ENCODE results near the gene PLGRKT. TPM values are rescaled to one million over a fixed set of nuclear protein-coding genes. Genes with fewer than 3 reads are reported as not detected.

Gene PLGRKT
- total and polyA plus RNA-seq, 2 donors (not counting 3 experiments of a cell fraction or from before 2014, with no cell fraction given), result 3.8 to 21.2 TPM

DNA sequence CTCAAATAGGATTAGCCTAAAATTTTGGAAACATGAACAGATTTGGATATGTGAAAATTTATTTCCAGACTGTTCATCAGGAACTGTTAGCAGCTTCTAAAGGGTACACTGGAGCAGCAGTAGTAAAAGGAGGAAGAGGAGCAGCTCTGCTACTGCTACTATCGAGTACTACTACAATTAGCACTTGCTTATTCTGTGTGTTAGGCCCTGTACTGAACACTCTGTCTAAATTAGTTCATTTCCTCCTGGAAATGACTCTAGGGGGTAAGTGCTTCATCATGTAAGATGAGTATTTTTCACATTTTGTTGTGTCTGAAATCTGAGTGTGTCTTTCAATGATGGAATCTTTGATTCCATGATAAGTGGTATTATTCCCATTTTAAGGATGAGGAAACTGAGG lies 22.4 kb upstream of the PLGRKT start:
- H3K4me3 ChIP-seq (replicated peaks in 1 of 3; ENCODE audit: insufficient read depth in 1 of 3, low read depth in 1 of 3, low read length in 3 of 3), result no peak overlapping the region
- no peaks in the 10 kb centered on the region for H3K9me3 ChIP-seq (replicated peaks; ENCODE audit: control insufficient read depth, insufficient read depth, low read length)
- DNase-seq (ENCODE audit: low read depth, low spot score), result no peak
- dilution Hi-C loops (cut with MboI; ENCODE audit: extremely low pct_ligation_motif_present, low sequenced_read_pairs) (no loop called here), intact Hi-C loops (cut with micrococcal nuclease) (no loop called here)
- ChIA-PET POLR2A (interaction anchor here (1.8 kb wide), 1 partner anchor 10 kb away, joined by 10 read pairs; the partner anchor contains the start of gene CD274), CTCF (interaction anchor here (1.0 to 2.3 kb wide), 4 partner anchors 10 to 273 kb away, joined by 3 to 11 read pairs (median 7); partner anchors contain the start of gene CD274)
- BruUV-seq (replicated peaks), result no TSS peak
- TF ChIP-seq MYC (IDR thresholded peaks at IDR 0.05; ENCODE audit: low read depth, low read length) (no peak), GATA2 (IDR thresholded peaks at IDR 0.05; ENCODE audit: insufficient read depth, insufficient read length, low read depth, low read length) (peak; percentile 76)
- peaks cover 34% of the 10 kb centered on the region for H3K4me1 ChIP-seq (ENCODE audit: control insufficient read depth, extremely low read depth, insufficient read depth, low read length)
- no peak overlapping the region for H2AFZ ChIP-seq (ENCODE audit: low read depth, low read length)
- no peaks in the 10 kb centered on the region for H3K9me1 ChIP-seq (replicated peaks; ENCODE audit: control insufficient read depth, extremely low read depth, insufficient read depth, low read length)
- no peaks in the 10 kb centered on the region for H3K27me3 ChIP-seq (ENCODE audit: control insufficient read depth in 2 of 2, insufficient read depth in 2 of 2, low read length in 2 of 2)
- H3K79me2 ChIP-seq (ENCODE audit: control insufficient read depth, insufficient read depth, low read length), result peaks cover 38% of the 10 kb centered on the region
- no peak overlapping the region for H3K27ac ChIP-seq (ENCODE audit: insufficient read depth, low read depth, low read length)
- peak overlapping the region; percentile 27 for H3K4me2 ChIP-seq (ENCODE audit: insufficient read depth, low read length)
- no peak overlapping the region for H3K9ac ChIP-seq (replicated peaks; ENCODE audit: extremely low read depth, insufficient read depth, low read length)
- no peak for FAIRE-seq
- H4K20me1 ChIP-seq (replicated peaks; ENCODE audit: control insufficient read depth, extremely low read depth, insufficient read depth, low read length), result no peaks in the 10 kb centered on the region
- H3K36me3 ChIP-seq (ENCODE audit: control insufficient read depth in 2 of 2, extremely low read depth in 1 of 2, insufficient read depth in 2 of 2, low read length in 2 of 2), result peaks cover 16 to 53% of the 10 kb centered on the region in 2 experiments

- Histone ChIP-seq H3K27ac (ENCODE audit: insufficient read depth, low read depth, low read length) (no peak overlapping the region), H3K36me3 (ENCODE audit: control insufficient read depth in 2 of 2, extremely low read depth in 1 of 2, insufficient read depth in 2 of 2, low read length in 2 of 2) (peaks cover 13 to 48% of the 10 kb centered on the region in 2 experiments), H3K79me2 (ENCODE audit: control insufficient read depth, insufficient read depth, low read length) (peaks cover 44% of the 10 kb centered on the region), H3K9me3 (replicated peaks; ENCODE audit: control insufficient read depth, insufficient read depth, low read length) (no peaks in the 10 kb centered on the region), H3K9ac (replicated peaks; ENCODE audit: extremely low read depth, insufficient read depth, low read length) (no peak overlapping the region), H3K27me3 (ENCODE audit: control insufficient read depth in 2 of 2, insufficient read depth in 2 of 2, low read length in 2 of 2) (no peaks in the 10 kb centered on the region), H3K9me1 (replicated peaks; ENCODE audit: control insufficient read depth, extremely low read depth, insufficient read depth, low read length) (no peaks in the 10 kb centered on the region), H2AFZ (ENCODE audit: low read depth, low read length) (no peak overlapping the region), H3K4me2 (ENCODE audit: insufficient read depth, low read length) (no peak overlapping the region), H3K4me3 (replicated peaks in 1 of 3; ENCODE audit: insufficient read depth in 1 of 3, low read depth in 1 of 3, low read length in 3 of 3) (no peak overlapping the region), H3K4me1 (ENCODE audit: control insufficient read depth, extremely low read depth, insufficient read depth, low read length) (peaks cover 42% of the 10 kb centered on the region), H4K20me1 (replicated peaks; ENCODE audit: control insufficient read depth, extremely low read depth, insufficient read depth, low read length) (no peaks in the 10 kb centered on the region)
- no TSS peak for BruUV-seq (replicated peaks)
- no peak for DNase-seq (ENCODE audit: low read depth, low spot score)
- ChIA-PET POLR2A (interaction anchor here (1.8 kb wide), 1 partner anchor 9 kb away, joined by 10 read pairs; the partner anchor contains the start of gene CD274), CTCF (interaction anchor here (0.9 to 2.3 kb wide), 5 partner anchors 9 to 273 kb away, joined by 3 to 11 read pairs (median 4); partner anchors contain the start of gene CD274)
- TF ChIP-seq FOS (IDR thresholded peaks at IDR 0.05; ENCODE audit: borderline replicate concordance, insufficient read depth, low read length), result peak; percentile 12
- TF ChIP-seq MYC (IDR thresholded peaks at IDR 0.05; ENCODE audit: low read depth, low read length), result no peak
- no peak for TF ChIP-seq EZH2 (IDR thresholded peaks at IDR 0.05; ENCODE audit: borderline replicate concordance, low read depth, low read length, severe bottlenecking)
- dilution Hi-C loops (cut with MboI; ENCODE audit: extremely low pct_ligation_motif_present, low sequenced_read_pairs) (no loop called here), intact Hi-C loops (cut with micrococcal nuclease) (no loop called here)
- FAIRE-seq, result no peak
These were observed 21.6 kb upstream of the PLGRKT start for GRCh38 chr9:5459289-5459829.

All from endothelial cell of umbilical vein (primary cell).